HG03097 (cell line): ENCODE measurements around the gene PIANP.

Source experiments
- ATAC-seq: cut with Tn5 transposase; IDR thresholded peaks from one replicate; pipeline ENCODE4 v1.9.1; 2021; ENCODE audit not compliant: unreplicated experiment, low FRiP score

The PIANP gene

GRCh38 chr12:6676962-6677361 lies 23.7 kb downstream of the PIANP start:
- no peak for ATAC-seq

DNA sequence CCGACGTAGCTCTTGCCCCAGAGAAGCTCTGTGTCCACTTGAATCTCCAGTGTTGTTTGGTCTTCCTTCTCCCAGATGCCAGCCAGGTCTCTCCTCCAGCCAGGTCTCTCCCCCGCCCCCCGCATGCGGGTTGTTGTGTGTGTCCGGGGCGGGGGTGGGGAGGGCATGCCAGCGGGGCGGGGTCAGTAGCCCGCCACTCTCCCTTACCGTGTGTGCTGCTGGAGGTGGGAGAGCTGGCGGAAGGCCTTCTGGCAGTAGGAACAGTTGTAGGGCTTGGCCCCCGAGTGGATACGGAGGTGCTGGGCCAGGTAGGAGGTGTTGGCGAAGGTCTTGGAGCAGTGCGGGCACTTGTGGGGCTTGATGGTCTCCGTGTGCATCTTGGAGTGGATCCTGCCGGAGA lies 28.5 kb downstream of the PIANP start:
- no peak for ATAC-seq

DNA sequence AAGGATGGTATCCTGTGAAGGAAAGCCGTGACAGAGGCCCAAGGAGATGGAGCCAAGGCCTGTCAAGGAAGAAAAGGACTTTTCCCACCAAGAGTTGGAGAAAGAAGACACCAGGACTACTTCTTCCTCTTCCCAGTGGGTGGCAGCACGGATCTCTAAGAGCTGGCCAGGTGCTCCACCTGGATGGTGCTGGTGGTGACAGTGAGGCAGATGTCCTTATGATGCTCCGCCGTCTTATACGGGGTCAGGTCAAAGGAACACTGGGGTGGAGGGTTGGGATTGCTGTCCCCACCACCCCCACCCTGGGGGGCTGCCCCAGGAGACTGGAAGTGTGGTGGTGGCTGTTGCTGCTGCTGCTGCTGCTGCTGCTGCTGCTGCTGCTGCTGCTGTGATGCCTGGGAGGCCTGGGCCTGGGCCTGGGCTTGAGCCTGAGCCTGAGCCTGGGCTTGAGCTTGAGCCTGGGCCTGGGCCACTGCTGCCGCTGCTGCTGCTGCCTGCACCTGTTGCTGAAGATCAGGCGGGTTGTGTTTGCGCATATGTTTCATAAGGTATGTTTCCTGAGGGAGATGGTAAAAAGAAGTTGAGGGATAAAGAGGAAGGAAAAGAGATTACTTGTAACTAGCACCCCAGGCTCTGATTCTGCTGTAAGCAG lies 32.9 kb downstream of the PIANP start:
- no peak for ATAC-seq

DNA sequence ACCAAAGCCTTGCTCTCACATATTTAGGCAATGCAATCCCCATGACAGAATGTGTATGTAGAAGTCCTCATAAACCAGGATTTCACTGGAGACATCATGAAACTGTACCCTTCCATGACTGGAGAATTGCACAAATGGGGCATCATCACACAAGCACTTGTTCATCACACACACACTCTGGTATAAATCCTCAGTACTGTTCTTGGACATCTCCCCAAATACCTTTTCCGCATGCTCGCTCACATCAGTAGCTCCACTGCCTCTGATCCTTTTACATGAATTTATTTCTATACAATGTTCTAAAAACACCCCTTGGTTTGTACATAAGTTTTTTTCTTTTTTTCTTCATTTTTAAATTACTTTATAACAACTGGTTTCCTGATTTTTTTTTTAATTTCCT lies 34.4 kb downstream of the PIANP start:
- ATAC-seq: no peak

GRCh38 chr12:6664902-6665301 lies 35.7 kb downstream of the PIANP start:
- no peak for ATAC-seq

GRCh38 chr12:6662906-6663742 lies 37.5 kb downstream of the PIANP start, which contains the start of gene ING4:
Gene ING4 (minus strand): TSS chr12:6663119. CDS start chr12:6663101, 18 bp downstream.
- peak; percentile 90 for ATAC-seq

DNA sequence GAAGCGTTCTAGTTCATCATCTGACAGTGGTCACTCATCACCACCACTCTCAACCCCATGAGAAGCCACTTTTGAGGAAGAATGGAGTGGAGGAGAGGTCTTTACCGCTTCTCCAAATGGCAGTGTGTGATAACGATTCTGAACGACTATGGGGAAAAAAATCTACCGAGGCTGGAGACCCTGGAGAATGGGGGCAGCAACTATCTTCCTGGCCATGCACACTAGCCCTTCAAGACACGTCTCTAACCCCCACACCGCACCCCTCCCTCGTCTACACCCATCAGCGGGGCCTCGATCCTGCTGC lies 38.1 kb downstream of the PIANP start:
- no peak for ATAC-seq

GRCh38 chr12:6653987-6654386 lies 46.6 kb downstream of the PIANP start:
- no peak for ATAC-seq

GRCh38 chr12:6653342-6653741 lies 47.3 kb downstream of the PIANP start:
- no peak for ATAC-seq

DNA sequence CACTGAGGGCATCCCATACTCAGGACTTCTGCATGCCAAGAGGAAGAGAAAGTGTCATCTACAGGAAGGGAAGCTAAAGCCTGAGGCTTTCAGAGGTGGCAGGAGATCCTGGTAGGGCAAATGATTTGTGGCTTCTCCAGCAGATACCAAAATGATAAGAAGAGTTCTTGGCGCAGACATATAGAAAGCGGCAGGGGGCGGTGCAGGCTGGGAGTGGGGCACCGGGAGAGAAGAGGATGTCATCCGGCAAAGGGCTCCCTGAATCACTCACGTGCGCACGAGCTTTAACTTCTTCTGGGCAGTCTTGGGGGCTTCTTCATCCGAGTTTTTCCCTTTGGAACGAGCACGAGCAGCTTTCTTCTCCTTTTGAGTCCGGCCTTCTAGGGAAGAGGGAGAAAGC lies 48.2 kb downstream of the PIANP start:
- no peak for ATAC-seq

- no peak for ATAC-seq
Measured at GRCh38 chr12:6650832-6651231, 49.8 kb downstream of the PIANP start.

DNA sequence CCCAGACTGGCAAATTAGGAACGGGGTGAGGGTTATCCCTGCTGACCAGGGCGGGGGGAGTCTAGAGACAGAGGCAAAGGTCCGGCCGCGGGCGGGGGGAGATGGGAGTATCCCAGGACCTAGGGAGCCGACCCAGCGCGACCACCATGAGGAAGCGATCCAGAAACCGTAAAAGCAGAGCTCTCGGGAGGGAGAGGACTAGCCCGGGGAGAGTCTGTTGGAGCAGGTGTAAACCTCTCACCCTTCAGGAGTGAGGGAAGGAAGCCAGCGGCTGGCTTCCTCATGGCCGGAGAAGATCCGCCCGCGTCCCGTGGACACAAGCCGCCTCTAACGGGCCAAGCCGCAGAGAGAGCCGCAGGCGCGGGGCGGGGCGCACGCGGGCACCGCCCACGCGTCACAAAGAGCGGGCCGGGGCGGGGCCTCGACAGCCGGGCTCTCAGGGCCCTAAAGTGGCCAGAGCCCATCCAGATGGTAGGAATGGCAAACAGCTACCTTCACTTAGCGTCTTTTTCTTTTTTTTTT lies 53.5 kb downstream of the PIANP start, which contains the start of gene ACRBP:
Gene ACRBP, minus strand, starts transcription at position 350 of the 522 bp plus-strand sequence. Its CDS starts 66 bp downstream, at position 284.
- no peak for ATAC-seq

DNA sequence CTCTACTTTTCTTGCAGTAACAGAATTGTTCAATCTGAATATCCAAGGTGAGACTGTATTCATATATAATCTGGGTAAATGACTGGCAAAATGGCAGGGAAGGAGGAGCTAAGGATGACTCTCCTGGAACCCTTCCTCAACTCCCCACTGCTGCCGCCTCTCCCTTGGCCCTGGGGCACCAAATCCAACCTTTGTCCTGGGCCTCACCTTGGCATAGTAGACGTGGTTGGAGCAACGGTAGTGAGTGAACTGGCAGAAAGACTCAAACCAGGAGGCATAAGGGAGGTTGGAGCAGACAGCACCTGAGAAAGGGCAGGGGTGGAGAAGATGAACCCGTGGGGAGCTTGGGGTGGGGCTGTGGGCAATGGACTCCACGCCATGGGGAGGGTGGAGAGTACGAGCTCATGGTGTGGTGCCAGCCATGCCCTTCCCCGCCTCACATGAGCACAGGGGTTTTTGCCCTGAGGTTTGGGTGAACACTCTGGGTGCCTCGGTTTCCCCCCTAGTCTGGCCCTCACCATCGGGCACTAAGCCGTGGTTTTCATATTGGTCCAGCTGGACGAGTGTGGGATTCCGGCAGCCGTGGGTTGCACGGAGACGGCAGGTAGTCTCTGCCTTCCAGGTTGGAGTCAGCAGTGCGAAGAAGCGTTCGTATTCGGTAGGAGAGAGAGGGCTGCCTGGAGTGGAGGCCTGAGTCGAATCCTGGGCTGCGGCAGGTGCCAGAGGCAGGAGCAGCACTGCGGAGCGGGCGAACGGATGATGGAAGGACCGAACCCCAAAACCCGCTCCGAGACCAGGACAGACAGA lies 54.1 kb downstream of the PIANP start:
- ATAC-seq: no peak

DNA sequence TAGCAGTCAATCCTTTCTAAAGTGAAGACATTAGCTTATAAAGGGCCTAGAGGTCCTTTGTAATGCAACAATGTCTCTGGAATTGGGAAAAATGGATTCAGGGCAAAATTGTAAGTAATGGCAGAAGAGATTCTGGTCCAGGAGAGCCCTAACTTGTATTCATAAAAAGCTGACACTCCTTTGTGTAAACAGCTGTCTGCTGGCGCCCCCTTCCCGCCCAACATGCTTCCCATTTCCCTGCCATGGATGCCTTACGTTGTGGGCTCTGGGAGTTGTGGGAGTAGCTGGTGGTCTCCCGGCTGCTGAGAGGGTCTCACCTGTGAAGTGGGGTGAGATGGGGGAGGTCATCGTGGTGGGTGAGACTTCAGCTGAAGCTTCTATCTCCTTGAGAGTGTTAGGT lies 55.7 kb downstream of the PIANP start:
- ATAC-seq: no peak

GRCh38 chr12:6644257-6644596 lies 56.4 kb downstream of the PIANP start:
- no peak for ATAC-seq
